ENCODE results near the gene FOLR3.

The FOLR3 gene

DNA sequence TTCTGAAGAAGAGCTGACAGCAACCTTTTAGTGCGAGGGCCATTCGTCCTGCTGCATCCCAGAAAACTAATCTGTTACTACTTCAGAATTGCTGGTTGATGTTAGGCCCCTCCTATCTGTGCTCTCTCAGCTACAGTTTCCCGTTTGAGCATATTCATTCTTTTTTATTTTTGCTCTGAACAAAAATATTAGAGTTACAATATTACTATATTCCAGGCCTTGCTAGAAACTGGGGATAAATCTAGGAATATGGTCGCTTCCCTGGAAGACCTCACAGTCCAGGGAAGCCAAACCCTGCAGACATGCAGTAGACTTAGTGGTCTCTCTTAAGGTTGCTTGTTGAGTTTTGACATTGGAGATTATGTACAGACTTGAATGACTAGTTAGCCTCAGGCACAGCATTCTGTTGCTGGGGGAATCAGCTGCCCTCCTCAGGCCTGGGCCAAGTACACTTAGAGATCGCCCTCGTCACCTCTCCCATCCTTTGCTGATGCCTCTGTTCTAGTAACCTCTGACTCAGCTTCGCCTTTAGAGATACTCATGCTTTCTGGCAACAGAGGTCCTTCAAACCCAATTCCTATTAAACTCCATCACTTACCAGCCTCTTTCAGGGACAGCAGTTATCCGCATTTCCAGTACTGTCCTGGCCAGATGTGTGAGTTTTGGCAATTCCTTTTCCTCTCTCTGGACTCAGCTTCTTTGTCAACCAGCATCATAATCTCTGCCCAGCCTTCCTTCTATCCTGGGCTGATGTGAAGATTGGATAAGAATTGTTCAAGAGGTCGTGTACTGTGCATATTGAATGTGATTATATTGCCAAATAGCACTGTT, 22.3 kb upstream of the FOLR3 start:
- TF ChIP-seq, protein P1, sequence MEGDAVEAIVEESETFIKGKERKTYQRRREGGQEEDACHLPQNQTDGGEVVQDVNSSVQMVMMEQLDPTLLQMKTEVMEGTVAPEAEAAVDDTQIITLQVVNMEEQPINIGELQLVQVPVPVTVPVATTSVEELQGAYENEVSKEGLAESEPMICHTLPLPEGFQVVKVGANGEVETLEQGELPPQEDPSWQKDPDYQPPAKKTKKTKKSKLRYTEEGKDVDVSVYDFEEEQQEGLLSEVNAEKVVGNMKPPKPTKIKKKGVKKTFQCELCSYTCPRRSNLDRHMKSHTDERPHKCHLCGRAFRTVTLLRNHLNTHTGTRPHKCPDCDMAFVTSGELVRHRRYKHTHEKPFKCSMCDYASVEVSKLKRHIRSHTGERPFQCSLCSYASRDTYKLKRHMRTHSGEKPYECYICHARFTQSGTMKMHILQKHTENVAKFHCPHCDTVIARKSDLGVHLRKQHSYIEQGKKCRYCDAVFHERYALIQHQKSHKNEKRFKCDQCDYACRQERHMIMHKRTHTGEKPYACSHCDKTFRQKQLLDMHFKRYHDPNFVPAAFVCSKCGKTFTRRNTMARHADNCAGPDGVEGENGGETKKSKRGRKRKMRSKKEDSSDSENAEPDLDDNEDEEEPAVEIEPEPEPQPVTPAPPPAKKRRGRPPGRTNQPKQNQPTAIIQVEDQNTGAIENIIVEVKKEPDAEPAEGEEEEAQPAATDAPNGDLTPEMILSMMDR (conservative IDR thresholded peaks at IDR 0.05; ENCODE audit: low read depth, low read length) = no peak
- no peak for DNase-seq (ENCODE audit: low read depth)
- peak overlapping the region; percentile 87 for H3K4me3 ChIP-seq (ENCODE audit: low read depth, low read length)

DNA sequence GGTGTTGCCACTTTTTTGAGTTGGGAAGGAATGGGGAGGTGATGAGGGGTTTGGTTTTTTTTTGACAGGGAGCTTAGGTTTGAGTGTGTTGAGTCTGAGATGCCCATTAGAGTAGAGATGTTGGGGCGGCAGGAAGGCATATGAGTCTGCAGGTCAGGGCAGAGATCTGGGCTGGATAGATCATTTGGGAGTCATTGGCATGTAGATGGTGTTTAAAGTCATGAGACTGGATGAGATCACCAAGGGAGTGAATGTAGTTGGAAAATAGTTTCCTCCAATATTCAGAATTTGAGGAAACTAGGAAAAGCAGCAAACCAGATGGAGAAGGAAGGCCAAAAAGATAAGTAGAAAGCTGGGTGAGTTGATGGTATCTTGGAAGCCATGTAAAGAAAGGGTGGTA, 21.0 kb upstream of the FOLR3 start:
- H3K4me3 ChIP-seq (ENCODE audit: low read depth, low read length) = no peak overlapping the region
- TF ChIP-seq, protein P1 (conservative IDR thresholded peaks at IDR 0.05; ENCODE audit: low read depth, low read length) = no peak
- DNase-seq (ENCODE audit: low read depth) = no peak

DNA sequence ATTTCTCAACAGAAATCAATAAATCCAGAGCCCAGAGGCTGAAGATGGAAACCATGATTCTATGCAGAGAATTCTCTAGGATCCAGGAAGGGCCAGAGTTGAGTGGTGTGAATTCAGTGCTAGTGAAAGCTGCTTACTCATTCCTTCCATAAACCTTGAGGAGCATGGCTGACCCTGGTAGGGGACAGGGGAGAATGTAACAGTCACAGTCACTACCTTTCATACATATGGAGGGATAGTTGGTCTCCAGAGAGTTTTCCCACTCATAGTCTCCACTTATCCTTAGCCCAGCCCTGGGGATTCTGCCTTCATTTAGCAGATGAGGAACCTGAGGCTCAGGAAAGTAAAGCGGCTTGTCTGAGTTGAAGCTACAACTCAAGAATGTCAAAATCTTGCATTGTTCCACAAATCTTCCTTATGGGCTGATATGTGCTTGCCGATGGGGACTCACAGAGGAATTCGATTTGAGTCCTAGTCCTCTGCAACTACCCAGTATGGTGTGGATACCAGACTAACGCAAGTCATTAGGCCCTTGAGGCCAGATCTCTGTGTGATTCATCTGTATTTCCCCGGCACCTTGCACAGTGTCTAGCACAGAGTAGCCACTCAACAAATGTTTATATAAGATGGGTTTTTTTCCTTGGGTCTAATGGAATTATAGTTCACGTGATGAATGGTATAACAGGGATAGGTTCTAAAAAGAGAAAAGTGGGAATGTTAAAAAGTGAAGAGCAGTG, 19.3 kb upstream of the FOLR3 start:
- H3K4me3 ChIP-seq (ENCODE audit: low read depth, low read length) = no peak overlapping the region
- TF ChIP-seq, protein P1 (conservative IDR thresholded peaks at IDR 0.05; ENCODE audit: low read depth, low read length) = no peak
- no peak for DNase-seq (ENCODE audit: low read depth)

DNA sequence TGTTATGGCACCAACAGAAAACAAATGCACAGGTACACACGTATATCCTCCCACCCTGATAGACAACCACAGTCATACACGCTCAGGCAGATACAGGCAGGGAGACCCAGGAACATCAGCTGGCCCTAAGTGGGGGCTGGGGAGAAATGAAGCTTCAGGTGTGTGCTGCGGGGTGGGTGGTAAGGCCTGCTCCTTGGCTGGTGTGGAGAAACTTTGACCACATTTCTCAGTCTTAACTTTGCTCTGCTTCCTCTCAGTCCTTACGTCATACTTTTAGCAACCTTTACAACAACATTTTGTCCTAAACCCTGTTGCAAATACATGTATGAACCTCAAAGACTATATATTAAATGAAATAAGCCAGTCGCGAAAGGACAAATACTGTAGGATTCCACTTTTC, 16.3 kb upstream of the FOLR3 start:
- no peak overlapping the region for H3K4me3 ChIP-seq (ENCODE audit: low read depth, low read length)
- DNase-seq (ENCODE audit: low read depth) = no peak
- TF ChIP-seq, protein P1 (conservative IDR thresholded peaks at IDR 0.05; ENCODE audit: low read depth, low read length) = no peak

DNA sequence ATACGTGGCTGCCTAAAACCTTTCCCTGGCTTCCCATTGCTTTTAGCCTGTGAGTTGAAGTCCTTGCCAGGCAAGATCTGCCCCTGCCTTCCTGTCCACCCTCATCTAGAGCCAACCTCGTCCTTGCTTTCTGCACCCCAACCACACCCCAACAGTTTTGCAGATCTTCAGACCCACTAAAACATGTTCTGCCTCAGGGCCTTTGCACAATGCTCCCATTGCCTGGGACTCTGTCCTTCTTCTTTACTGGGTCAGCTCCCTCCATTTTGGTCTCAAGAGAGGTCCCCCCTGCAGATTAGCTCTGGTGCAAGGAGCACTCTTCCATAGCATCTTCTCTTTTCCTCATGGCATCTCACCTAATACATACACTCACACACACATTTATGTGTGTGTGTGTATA, 14.6 kb upstream of the FOLR3 start:
- H3K4me3 ChIP-seq (ENCODE audit: low read depth, low read length) = no peak overlapping the region
- DNase-seq (ENCODE audit: low read depth) = no peak
- TF ChIP-seq, protein P1 (conservative IDR thresholded peaks at IDR 0.05; ENCODE audit: low read depth, low read length) = no peak

DNA sequence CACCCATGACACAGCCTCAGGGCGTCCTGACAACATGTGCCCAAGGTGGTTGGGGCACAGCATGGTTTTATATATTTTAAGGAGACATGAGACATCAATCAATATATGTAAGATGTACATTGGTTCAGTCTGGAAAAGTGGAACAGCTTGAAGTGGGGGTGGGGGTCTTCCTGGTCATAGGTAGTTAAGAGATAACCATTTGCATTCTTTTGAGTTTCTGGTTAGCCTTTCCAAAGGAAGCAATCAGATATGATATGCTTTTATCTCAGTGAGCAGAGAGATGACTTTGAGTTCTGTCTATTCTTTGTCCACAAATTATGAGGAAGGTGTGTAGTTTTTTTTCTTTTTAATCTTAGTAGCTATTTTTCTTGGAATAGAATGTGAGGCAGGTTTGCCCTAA, 12.9 kb upstream of the FOLR3 start:
- no peak for DNase-seq (ENCODE audit: low read depth)
- H3K4me3 ChIP-seq (ENCODE audit: low read depth, low read length) = no peak overlapping the region
- TF ChIP-seq, protein P1 (conservative IDR thresholded peaks at IDR 0.05; ENCODE audit: low read depth, low read length) = no peak
